Muscle of back (tissue), 10 donors: ENCODE measurements around the gene FBXO24. TPM values are rescaled to one million over a fixed set of nuclear protein-coding genes. Genes with fewer than 3 reads are reported as not detected.

Experiments used
- polyA plus RNA-seq, 10 donors: library from polyadenylated mRNA; unstranded; fragments of 120-200 nt; gene quantifications; one replicate each; pipeline ENCODE4 v1.2.1, GENCODE V29; 2013; ENCODE audit not compliant: insufficient read length in 10 of 10

The FBXO24 gene
- polyA plus RNA-seq, 10 donors = 0.74 to 2.0 (median 0.94) TPM

Other genes starting within 250 kb of the FBXO24 start
- gene PILRB, start 228.2 kb upstream of the FBXO24 start, polyA plus RNA-seq = 10 to 100 TPM; 11.6 to 30.5 (median 14.5) TPM
- gene PILRA, start 212.8 kb upstream of the FBXO24 start, polyA plus RNA-seq = 1 to 10 TPM; 1.8 to 6.2 (median 2.7) TPM
- gene ZCWPW1, start 157.6 kb upstream of the FBXO24 start, polyA plus RNA-seq = 1 to 10 TPM; 4.0 to 7.6 (median 5.4) TPM
- gene MEPCE, start 156.5 kb upstream of the FBXO24 start, polyA plus RNA-seq = 10 to 100 TPM; 25.2 to 38.4 (median 33.6) TPM
- 10 to 100 TPM in 8 of 10 donors, 1 to 10 TPM in 2; 7.7 to 18.0 (median 12.0) TPM for gene PPP1R35, start 149.8 kb upstream of the FBXO24 start, polyA plus RNA-seq
- 1 to 10 TPM in 8 of 10 donors, under 1 TPM in 2; 0.86 to 3.5 (median 1.4) TPM for gene SPACDR, start 122.1 kb upstream of the FBXO24 start, polyA plus RNA-seq
- 10 to 100 TPM; 30.3 to 46.3 (median 40.1) TPM for gene TSC22D4, start 107.1 kb upstream of the FBXO24 start, polyA plus RNA-seq
- 1 to 10 TPM; 1.1 to 3.4 (median 1.7) TPM for gene NYAP1, start 102.4 kb upstream of the FBXO24 start, polyA plus RNA-seq
- gene AGFG2, start 47.1 kb upstream of the FBXO24 start, polyA plus RNA-seq = 10 to 100 TPM in 5 of 10 donors, 1 to 10 TPM in 5; 8.6 to 12.5 (median 9.8) TPM
- 1 to 10 TPM; 1.5 to 5.3 (median 2.6) TPM for gene SAP25, start 12.4 kb upstream of the FBXO24 start, polyA plus RNA-seq
- 10 to 100 TPM; 16.7 to 30.5 (median 22.7) TPM for gene LRCH4, start 199 bp upstream of the FBXO24 start, polyA plus RNA-seq
- gene PCOLCE, start 16.0 kb downstream of the FBXO24 start, polyA plus RNA-seq = 100 to 1,000 TPM; 202 to 371 (median 254) TPM
- gene MOSPD3, start 26.2 kb downstream of the FBXO24 start, polyA plus RNA-seq = 10 to 100 TPM; 11.8 to 20.0 (median 15.8) TPM
- 1 to 10 TPM in 4 of 10 donors, under 1 TPM in 6; 0.46 to 1.4 (median 0.98) TPM for gene TFR2, start 55.2 kb downstream of the FBXO24 start, polyA plus RNA-seq
- under 1 TPM in 1 of 10 donors, not detected in 9; 0.14 TPM for gene ACTL6B, start 70.1 kb downstream of the FBXO24 start, polyA plus RNA-seq
- gene GNB2, start 87.4 kb downstream of the FBXO24 start, polyA plus RNA-seq = 100 to 1,000 TPM; 110 to 181 (median 147) TPM
- gene GIGYF1, start 107.9 kb downstream of the FBXO24 start, polyA plus RNA-seq = 10 to 100 TPM; 18.0 to 36.2 (median 26.0) TPM
- gene POP7, start 119.8 kb downstream of the FBXO24 start, polyA plus RNA-seq = 10 to 100 TPM; 13.6 to 33.1 (median 18.9) TPM
- gene EPO, start 134.1 kb downstream of the FBXO24 start, polyA plus RNA-seq = under 1 TPM in 1 of 10 donors, not detected in 9; 0.10 TPM
- gene ZAN, start 147.3 kb downstream of the FBXO24 start, polyA plus RNA-seq = not detected
- gene EPHB4, start 241.2 kb downstream of the FBXO24 start, polyA plus RNA-seq = 10 to 100 TPM; 38.5 to 78.6 (median 48.4) TPM